AG09319 (cell line): ENCODE results near the gene CRB1.

Experiments
- DNase-seq: peaks from one replicate; pipeline ENCODE4 v3.0.0-alpha.2; 2010; ENCODE audit warnings: low read depth; ENCODE audit errors: extremely low read depth
- TF ChIP-seq, protein P1 (sequence below): IDR thresholded peaks from 2 replicates; pipeline ENCODE4 v1.5.1; 2011; ENCODE audit warnings: low read depth, mild to moderate bottlenecking, inconsistent platforms, low read length, moderate library complexity

The CRB1 gene

DNA sequence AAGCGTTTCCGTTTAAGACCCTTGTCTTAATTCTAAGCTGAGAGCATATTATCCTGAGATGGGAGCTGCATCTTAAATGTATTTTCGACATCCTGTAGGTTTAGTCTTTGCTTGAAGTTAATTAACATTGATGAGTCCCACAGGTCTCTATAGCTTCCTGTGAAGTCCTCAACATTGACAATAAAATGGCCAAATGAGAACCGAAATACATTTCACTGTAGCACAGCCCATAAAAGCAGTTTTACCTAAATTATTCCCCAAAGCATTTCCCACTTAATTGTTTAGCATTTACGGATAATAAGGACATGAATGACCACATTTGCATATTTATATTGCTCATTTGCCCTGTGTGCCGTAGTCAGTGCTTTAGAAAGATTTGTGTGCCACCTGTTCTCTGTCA, 116.4 kb downstream of the CRB1 start:
- no peak for DNase-seq
- TF ChIP-seq, protein P1, sequence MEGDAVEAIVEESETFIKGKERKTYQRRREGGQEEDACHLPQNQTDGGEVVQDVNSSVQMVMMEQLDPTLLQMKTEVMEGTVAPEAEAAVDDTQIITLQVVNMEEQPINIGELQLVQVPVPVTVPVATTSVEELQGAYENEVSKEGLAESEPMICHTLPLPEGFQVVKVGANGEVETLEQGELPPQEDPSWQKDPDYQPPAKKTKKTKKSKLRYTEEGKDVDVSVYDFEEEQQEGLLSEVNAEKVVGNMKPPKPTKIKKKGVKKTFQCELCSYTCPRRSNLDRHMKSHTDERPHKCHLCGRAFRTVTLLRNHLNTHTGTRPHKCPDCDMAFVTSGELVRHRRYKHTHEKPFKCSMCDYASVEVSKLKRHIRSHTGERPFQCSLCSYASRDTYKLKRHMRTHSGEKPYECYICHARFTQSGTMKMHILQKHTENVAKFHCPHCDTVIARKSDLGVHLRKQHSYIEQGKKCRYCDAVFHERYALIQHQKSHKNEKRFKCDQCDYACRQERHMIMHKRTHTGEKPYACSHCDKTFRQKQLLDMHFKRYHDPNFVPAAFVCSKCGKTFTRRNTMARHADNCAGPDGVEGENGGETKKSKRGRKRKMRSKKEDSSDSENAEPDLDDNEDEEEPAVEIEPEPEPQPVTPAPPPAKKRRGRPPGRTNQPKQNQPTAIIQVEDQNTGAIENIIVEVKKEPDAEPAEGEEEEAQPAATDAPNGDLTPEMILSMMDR: no peak

DNA sequence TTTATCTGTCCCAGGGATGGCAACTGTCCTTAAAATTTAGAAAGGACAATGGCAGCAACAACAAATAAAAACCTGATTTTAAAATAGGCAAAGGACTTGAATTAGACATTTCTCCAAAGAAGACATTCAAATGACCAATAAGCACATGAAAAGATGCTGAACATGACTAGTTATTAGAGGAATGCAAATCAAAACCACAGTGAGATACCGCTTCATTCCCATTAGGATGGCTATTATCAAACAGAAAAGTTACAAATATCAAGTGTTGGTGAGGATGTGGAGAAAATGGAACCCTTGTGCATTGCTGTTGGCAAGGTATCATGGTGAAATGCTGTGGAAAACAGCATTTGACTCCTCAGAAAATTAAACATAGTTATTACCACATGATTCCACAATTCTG, 120.7 kb downstream of the CRB1 start:
- TF ChIP-seq, protein P1: no peak

DNA sequence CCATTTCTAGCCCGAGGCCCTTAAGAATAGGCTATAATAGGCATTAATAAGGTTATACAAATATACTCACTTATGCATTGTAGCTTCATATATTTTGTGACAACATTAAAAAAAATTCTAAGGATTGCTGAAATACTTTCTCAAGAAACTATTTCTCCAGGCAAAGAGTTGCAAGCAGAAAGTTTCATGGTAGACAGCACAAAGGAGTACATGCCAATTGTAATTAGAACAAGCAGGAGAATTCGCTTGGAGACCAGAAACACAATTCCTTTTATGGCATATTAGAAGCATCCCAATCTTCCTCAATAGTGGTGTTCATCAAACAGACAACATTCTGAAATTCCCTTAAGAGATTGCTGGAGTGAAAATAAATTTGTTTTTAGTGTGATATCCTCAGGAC, 122.8 kb downstream of the CRB1 start:
- TF ChIP-seq, protein P1: no peak
- no peak for DNase-seq

More for the DNA sequence above, 120.7 kb downstream of the CRB1 start:
- DNase-seq: no peak

DNA sequence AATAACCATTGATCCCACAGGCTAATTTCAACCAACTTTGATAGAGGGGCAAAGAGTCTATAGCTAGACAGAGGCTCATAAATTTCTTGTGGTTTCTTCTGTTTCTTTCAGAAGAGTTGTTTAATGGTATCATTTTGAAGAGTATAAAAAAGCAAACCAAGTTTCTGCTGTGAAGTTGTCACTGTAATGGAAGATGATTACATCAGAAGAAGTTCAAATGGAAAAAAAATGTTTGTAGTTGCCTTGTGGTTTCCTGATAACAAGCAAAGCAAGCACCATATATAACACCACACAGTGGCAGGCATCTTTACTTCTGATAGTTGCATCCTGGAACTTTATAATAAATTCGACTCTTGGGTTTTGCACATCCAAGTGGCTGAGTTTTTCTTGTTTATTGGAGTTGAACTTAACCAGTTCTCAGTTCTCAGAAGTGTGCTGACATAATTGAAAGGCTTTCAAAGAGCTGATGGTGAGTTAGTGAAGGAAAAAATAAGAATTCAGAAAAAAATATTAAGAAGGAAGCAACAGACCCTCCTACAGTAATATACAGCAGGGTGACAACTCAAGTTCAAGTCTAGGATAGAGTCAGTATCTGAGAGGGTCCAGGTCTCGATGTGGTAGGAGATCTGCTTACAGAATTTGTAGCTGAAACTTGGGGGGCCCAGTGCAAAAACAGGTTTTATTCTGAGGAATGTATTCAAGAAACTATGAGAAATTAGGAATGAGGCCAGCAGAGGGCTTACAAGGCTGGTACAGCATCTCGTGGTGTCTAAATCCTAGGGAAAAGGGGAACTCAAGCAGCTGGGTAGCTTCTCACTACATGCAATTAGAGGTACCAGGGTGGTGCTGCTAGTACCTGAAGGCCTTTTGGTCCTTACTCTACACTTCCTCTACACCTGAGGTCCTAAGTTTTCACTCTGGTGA, 123.5 kb downstream of the CRB1 start:
- no peak for DNase-seq

DNA sequence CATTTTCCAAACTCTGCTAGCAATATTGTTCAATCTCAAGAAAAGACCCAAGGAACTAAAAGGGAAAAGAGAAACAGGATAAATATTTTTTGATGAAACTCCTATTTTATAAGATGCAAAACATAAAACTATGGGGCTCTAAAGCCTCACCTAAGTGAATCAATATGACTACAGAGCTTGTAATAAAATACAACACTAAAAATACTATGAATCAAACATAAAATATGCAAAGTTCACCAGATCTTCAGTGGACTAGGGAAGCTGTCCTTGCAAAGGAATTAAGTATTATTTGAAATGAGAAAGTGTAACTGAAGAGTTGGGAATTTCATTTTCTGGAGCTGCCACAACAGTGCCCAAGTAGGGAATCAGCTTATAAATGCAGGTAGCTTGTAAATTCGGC, 124.5 kb downstream of the CRB1 start:
- DNase-seq: no peak
- TF ChIP-seq, protein P1: no peak

More for the DNA sequence above, 123.5 kb downstream of the CRB1 start:
- TF ChIP-seq, protein P1: no peak

DNA sequence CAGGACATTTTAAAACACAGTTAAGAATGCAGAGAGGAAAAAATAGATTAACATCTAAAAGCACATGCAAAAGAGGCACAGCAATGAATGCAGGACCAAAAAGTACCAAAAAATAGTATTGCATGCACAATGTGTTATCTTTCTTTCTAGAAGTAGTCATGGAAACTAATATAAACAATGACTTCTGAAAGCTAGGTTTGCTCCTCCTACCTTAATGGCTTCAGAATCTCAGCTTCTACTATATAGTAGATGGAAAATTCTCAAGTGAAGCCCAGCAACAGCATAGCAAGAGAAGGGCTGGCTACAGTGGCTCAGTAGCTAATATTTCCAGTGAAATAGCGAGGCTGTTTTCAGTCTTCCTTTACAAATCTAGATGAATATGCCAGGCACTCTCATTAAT, 125.1 kb downstream of the CRB1 start:
- TF ChIP-seq, protein P1: no peak
- no peak for DNase-seq

DNA sequence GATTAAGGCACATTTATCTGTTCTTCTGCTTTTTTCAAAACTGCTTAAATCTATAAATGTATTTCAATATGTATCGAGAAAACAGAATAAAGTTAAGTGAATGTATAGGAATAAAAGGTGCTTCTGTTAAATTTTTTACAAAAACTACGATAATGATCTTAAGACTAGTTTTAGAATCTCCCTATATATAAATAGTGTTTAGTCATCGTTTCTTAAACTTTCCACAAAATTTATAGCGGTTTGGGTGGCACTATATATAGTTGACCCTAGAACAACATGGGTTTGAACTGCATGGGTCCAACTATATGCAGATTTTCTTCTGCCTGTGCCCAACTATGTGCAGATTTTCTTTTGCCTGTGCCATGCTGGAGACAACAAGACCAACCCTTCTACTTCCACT, 125.7 kb downstream of the CRB1 start:
- no peak for DNase-seq
- TF ChIP-seq, protein P1: no peak
